HG02623 (cell line): Measurements from ENCODE around the gene PNMA8A.
"Not testable (repeated sequence)": the region's sequence is repeated elsewhere in the genome, so short reads cannot be mapped to it uniquely, and the experiment has no call there.

Experiments used
- ATAC-seq: cut with Tn5 transposase; IDR thresholded peaks from one replicate; pipeline ENCODE4 v1.9.1; 2021; ENCODE audit warnings: moderate library complexity; ENCODE audit not compliant: unreplicated experiment

PNMA8A gene

GRCh38 chr19:46469541-46470185 lies 1.7 kb downstream of the PNMA8A start:
- no peak for ATAC-seq

GRCh38 chr19:46466536-46467196 lies 4.7 kb downstream of the PNMA8A start:
- ATAC-seq, result no peak

- no peak for ATAC-seq
These were observed 7.8 kb downstream of the PNMA8A start for GRCh38 chr19:46463516-46463915.

- no peak for ATAC-seq
These were observed 9.8 kb downstream of the PNMA8A start for GRCh38 chr19:46461537-46461936.

- no peak for ATAC-seq
These were observed 10.4 kb downstream of the PNMA8A start for GRCh38 chr19:46460981-46461380.

GRCh38 chr19:46460055-46460454 lies 11.3 kb downstream of the PNMA8A start:
- ATAC-seq, result no peak

GRCh38 chr19:46456930-46457329 lies 14.4 kb downstream of the PNMA8A start:
- ATAC-seq, result no peak

- ATAC-seq, result no peak
These were observed 17.1 kb downstream of the PNMA8A start for GRCh38 chr19:46454244-46454643.

GRCh38 chr19:46453661-46454060 lies 17.7 kb downstream of the PNMA8A start:
- ATAC-seq, result no peak

GRCh38 chr19:46452186-46452585 lies 19.2 kb downstream of the PNMA8A start:
- no peak for ATAC-seq

- ATAC-seq, result no peak
These were observed 20.0 kb downstream of the PNMA8A start for GRCh38 chr19:46451352-46451751.

GRCh38 chr19:46450737-46451136 lies 20.6 kb downstream of the PNMA8A start:
- no peak for ATAC-seq

- ATAC-seq, result no peak
These were observed 22.1 kb downstream of the PNMA8A start for GRCh38 chr19:46449228-46449627.

- ATAC-seq, result no peak
These were observed 22.8 kb downstream of the PNMA8A start for GRCh38 chr19:46448601-46449000.

GRCh38 chr19:46447824-46448223 lies 23.5 kb downstream of the PNMA8A start:
- ATAC-seq, result no peak

GRCh38 chr19:46447006-46447405 lies 24.4 kb downstream of the PNMA8A start:
- no peak for ATAC-seq

- no peak for ATAC-seq
These were observed 25.3 kb downstream of the PNMA8A start for GRCh38 chr19:46446021-46446420.

GRCh38 chr19:46442808-46443450 lies 28.4 kb downstream of the PNMA8A start:
- ATAC-seq, result no peak

GRCh38 chr19:46441866-46442265 lies 29.5 kb downstream of the PNMA8A start:
- ATAC-seq, result no peak

- not testable (repeated sequence) for ATAC-seq
These were observed 35.7 kb downstream of the PNMA8A start for GRCh38 chr19:46435689-46436088.

GRCh38 chr19:46435009-46435408 lies 36.4 kb downstream of the PNMA8A start:
- no peak for ATAC-seq

GRCh38 chr19:46433470-46433869 lies 37.9 kb downstream of the PNMA8A start:
- ATAC-seq, result not testable (repeated sequence)
